Stimulated activated CD8-positive, alpha-beta memory T cell treated with anti-CD3 and anti-CD28 coated beads, Interleukin-12 subunit alpha, Interleukin-12 subunit beta, amount 100 ng/mL, for 4 hours (primary cell): ENCODE measurements around the gene C4orf54.

Experiments
- DNase-seq: peaks from one replicate; pipeline ENCODE4 v3.0.0-alpha.2; 2020; ENCODE audit warnings: low read depth

C4orf54 gene

GRCh38 chr4:99617374-99617773 is 40.3 kb downstream of the C4orf54 start:
- DNase-seq = no peak

- no peak for DNase-seq
Observed at GRCh38 chr4:99615170-99615820, 42.3 kb downstream of the C4orf54 start.

DNA sequence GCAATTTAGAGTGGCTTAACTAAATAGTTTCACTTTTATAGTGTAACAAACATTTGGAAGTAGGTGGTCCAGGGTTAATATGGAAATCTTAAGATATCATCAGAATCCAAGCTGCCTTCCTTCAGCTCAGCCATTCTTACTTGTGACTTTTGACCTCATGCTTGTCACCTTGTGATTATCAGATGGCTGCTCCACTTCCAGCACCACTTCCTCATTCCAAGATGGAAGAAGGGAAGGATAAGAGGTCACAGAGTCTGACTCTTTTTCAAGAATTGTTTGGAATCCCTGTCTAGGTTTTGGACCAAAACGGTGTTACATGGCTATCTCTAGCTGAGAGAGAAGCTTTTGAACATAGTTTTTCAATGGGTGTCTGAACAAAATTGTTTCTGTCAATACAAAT is 43.1 kb downstream of the C4orf54 start:
- DNase-seq = no peak

- no peak for DNase-seq
Observed at GRCh38 chr4:99612704-99613103, 44.9 kb downstream of the C4orf54 start.

DNA sequence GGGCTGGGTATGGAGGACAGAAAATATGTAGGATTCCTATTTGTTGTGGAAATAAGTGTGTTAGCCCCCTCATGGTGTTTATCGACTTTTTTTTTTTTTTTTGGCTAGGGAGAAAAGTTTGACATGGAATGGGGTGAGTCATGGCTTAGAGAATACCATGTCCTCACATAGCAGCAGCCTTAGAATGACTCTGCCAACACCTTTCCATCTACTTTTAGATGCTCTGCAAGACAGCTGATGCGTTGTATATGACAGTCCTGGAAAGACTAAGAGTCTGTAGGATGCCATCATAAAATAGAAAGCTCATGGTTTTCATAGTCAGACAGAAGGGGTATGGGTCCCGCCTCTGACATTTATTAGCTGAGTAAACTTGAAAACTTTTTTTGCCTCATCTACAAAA is 45.3 kb downstream of the C4orf54 start:
- no peak for DNase-seq

GRCh38 chr4:99610605-99611175 is 46.9 kb downstream of the C4orf54 start:
- DNase-seq = no peak

GRCh38 chr4:99608417-99608816 is 49.2 kb downstream of the C4orf54 start:
- DNase-seq = no peak
